ENCODE data around the gene PLIN5.
"Not testable (repeated sequence)": the region's sequence is repeated elsewhere in the genome, so short reads cannot be mapped to it uniquely, and the experiment has no call there.

PLIN5 gene

GRCh38 chr19:4543842-4544647 lies 9.0 kb upstream of the PLIN5 start:
- no peak for DNase-seq (ENCODE audit: low read depth)

DNA sequence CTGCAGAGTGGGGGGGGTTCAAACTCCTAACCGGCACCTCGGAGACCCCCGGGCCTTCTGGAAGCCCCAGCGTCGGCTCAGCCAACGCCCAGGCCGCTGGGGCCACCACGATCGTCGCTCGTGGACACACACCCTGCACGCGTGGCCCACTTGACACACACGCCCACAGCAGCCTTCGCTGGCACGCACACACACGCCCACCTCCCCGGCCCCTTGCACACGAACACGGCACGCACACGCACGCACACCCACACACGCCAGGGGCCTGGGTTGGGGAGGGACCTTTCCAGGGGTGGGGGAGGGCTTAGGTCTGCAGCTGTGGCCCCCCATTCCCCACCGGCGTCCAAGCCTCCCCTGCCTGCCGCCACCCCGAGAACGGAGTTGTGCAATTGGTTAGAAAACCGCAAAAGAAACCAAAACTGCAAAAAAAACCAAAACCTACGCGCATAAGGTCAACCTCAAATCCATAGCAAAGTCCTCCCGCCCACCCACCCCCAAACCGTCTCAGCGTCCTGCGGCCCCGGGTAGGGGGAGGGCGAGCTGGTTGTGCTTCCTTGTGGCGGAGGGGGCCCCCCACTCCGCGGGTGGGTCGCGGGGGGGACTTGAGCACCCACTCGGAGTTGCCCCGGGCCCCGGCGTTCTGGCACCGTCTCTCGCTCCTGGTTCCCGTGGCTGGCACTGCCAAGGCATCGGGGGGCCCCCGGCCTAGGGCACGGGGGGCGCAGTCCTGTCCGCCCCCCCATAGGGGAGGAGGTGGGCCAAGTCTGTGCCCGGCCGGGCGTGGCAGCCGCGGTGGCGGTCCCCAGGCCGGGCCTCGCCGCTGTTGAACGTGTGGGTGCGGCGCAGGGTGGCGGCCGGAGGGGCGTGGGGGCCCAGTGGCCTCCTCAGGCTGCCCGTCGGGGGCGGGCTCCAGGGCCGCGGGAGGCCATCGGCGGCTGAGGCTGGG lies 8.1 kb upstream of the PLIN5 start:
- no peak for DNase-seq (ENCODE audit: low read depth)

GRCh38 chr19:4541806-4542145 lies 6.8 kb upstream of the PLIN5 start:
- not testable (repeated sequence) for DNase-seq (ENCODE audit: low read depth)

GRCh38 chr19:4541114-4541805 lies 6.2 kb upstream of the PLIN5 start:
- DNase-seq (ENCODE audit: low read depth): no peak

- DNase-seq (ENCODE audit: low read depth): no peak
Measured at GRCh38 chr19:4539693-4540581, 4.9 kb upstream of the PLIN5 start, which contains the start of gene LRG1. Gene LRG1 (minus strand): TSS chr19:4540036. CDS start chr19:4540013, 23 bp downstream.

GRCh38 chr19:4539169-4539692 lies 4.2 kb upstream of the PLIN5 start:
- no peak for DNase-seq (ENCODE audit: low read depth)

- no peak for DNase-seq (ENCODE audit: low read depth)
Measured at GRCh38 chr19:4538601-4538954, 3.6 kb upstream of the PLIN5 start.

DNA sequence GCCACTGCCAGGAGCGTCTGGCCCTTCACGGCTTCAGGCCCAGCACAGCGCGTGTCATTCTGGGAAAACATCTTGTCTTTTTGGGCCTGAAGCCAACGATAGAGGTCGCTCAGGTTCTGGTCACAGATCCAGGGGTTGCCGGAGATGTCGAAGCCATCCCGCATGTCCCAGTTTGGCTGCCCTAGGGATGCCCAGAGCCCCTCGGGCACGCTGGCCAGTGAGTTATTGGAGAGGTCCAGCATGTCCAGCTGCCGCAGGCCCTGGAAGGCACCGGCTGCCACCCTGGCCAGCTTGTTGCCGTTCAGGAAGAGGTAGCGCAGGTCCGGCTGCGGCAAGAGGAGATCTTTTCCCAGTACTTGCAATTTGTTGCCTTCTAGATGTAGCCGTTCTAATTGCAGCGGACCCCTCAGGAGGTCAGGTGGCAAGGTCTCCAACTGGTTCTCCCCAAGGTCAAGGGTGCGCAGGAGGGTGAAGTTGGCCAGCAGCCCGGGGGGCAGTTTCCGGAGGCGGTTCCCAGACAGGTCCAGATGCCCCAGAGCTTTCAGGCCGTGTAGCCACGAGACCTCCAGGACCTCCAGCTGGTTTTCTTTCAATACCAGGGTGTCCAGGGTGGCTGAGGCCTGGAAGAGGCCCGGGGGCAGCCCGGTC lies 3.1 kb upstream of the PLIN5 start:
- DNase-seq (ENCODE audit: low read depth): no peak

- no peak for DNase-seq (ENCODE audit: low read depth)
Measured at GRCh38 chr19:4536798-4537197, 1.8 kb upstream of the PLIN5 start.

DNA sequence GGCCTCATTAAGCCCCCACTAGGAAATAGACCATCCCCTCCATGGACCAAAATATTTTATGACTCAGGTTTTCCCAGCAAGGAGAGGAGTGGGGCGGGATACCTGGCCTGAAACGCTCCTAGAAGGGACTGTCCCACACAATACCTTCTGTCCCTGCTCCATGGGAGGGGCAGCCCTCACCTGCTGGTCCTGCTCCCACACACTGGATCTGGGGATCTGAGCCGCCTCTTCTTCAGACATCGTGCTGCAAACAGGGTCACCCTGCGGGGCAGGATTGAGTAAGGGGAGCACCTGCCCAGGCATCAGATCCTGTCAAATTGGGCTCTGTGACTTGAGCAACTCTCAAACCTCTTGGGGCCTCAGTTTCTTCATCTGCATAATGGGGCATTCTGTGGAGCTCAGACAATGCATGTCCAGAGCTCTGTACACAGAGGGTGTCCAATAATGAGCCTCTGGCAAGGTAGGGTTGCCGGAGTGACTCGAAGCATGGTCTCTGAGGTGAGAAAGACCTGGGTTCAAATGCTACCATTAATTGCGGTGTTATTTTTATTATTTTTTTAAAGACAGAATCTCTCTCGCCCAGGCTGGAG lies 1.1 kb downstream of the PLIN5 start:
- no peak for DNase-seq (ENCODE audit: low read depth)

GRCh38 chr19:4533334-4533733 lies 1.7 kb downstream of the PLIN5 start:
- DNase-seq (ENCODE audit: low read depth): no peak

DNA sequence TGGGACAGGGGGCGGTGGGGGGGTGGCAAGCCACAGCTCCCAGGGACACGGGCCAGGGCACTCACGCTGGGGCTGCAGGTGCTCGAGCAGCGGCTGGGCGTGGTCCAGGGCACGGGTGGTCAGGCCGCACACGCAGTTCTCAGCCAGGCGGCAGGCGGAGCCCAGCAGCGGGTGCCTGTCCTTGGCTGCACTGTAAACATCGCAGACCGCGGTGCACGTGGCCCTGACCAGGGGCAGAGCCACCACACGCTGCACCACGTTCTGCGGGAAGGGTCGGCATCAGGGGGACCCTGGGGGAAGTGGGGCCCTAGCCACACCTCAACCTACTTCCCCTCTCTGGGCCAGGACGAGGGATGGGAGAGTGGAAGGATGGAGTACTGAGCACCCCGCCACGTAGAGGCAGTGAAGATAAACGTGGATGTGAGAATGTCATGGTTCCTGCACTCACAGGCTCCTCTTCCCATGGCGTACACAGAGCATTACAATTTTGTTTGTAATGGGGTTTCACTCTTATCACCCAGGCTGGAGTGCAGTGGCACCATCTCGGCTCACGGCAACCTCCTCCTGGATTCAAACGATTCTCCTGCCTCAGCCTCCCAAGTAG lies 3.4 kb downstream of the PLIN5 start:
- no peak for DNase-seq (ENCODE audit: low read depth)

DNA sequence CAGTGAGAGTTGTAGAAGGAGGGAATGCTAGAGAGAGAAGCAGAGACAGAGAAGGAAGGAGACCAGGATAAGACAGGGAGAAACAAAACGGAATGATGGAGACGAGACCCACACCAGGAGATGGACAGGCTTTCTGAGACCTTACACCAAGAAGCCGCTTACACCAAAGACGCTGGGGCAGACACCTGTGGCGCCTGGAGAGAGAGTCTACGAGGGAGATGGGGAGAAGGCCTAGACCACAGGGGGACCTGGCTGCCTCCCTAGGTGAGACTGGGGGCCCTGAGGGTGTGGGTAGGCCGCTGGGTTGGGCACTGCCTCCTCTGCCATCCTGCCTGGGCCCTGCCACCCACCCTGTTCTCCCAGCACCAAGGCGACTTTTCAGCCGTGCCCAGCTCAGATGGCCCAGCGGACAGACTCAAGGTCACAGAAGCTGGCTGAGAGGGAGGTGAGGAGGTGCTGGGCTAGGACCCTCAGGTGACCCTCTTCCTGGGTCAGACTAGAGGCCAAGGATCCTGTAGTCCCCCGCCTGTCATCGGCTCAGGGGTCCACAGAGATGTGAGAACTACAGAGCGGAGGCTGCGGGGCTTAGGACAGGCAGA lies 5.0 kb downstream of the PLIN5 start:
- no peak for DNase-seq (ENCODE audit: low read depth)

GRCh38 chr19:4528843-4529242 lies 6.2 kb downstream of the PLIN5 start:
- no peak for DNase-seq (ENCODE audit: low read depth)

- not testable (repeated sequence) for DNase-seq (ENCODE audit: low read depth)
Measured at GRCh38 chr19:4527377-4527776, 7.6 kb downstream of the PLIN5 start.

DNA sequence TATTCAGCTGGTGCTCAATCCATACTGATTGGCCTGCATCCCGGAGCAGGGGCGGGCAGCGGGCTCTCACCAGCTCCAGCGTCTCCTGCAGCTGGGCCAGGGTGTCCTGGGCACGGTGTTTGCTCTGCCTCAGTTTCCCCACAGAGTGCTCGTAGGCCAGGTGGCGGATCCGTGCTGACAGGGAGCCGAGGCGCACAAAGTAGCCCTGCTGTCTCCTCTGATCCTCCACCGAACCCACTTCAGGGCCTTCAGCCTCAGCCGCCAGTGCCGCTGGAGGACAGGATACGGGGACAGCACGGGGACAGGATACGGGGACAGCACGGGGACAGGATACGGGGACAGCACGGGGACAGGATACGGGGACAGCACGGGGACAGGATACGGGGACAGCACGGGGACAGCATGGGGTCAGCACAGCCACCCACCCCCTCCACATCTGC lies 9.4 kb downstream of the PLIN5 start:
- no peak for DNase-seq (ENCODE audit: low read depth)

DNA sequence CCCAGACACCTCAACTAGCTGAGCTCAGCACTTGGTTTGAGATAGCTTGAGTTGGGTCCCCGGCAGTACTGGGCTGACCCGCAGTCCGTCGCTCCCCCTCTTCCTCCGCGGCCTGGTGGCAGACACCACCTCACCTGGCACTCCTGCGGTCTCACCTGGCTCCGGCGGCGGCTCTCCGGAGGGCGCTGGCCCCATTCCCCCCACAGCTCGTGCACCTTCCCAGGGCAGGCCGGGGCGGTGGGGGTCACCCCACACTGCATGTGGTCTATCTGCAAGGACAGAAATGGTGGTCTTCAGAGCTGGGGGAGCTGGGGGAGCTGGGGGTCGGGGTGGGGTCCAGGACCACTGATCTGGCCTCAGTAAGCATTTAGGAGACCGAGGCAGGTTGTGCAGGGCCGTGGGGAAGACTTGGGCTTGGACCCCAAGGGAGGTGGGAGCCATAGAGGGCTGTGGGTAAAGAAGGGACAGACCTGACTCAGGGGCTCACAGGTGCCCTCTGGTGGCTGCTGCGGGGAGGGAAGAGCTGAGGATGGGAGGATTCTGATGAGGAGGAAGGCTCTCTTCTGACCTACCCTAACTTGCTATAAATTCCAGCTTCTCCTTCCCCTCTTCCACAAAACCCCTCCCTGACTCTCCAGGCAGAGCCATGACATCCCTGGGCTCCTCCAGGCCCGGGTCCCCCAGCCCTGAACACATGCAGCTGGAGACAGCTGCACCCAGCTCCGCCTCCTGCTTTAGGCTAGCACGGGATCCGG lies 10.0 kb downstream of the PLIN5 start:
- DNase-seq (ENCODE audit: low read depth): no peak

GRCh38 chr19:4523306-4524110 lies 11.5 kb downstream of the PLIN5 start:
- DNase-seq (ENCODE audit: low read depth): no peak

All from T-helper 22 cell (primary cell).